ENCODE results near the gene NAGPA. TPM values are rescaled to one million over a fixed set of nuclear protein-coding genes. Genes with fewer than 3 reads are reported as not detected.
"Not testable (repeated sequence)": the region's sequence is repeated elsewhere in the genome, so short reads cannot be mapped to it uniquely, and the experiment has no call there.

Gene NAGPA
- total RNA-seq, 1 experiment from 2014 or later, result 11.8 TPM

GRCh38 chr16:5062051-5062450, 28.3 kb upstream of the NAGPA start:
- no peak for DNase-seq (ENCODE audit: low read depth)

DNA sequence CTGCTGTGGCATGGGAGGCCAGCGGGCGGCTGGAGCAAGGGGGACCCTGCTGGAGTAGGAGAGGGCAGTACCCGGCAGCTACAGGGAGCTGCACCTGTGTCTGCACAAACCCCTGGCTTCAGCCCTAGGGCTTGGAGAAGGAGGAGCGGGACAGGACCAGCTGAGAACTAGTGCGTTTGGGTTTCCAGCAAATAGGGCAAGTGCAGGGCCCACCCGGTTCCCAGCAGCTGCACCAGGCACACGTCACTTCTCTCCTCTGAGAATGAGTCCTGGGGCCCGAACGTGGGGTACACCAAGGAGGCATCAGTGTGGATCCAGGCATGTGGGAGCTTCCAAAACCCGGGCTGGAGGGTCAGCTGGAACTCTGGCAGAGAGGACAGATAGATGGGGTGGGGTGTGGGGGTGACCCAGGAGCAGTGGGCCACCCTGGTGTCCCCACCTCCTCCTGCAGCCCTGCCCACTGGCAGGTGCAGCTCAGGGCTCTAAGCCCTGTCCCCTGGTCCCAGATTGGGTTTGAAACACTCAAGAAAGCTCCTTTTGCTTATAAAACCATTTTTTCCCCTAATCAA, 26.4 kb upstream of the NAGPA start:
- no peak for DNase-seq (ENCODE audit: low read depth)

GRCh38 chr16:5059386-5060072, 25.8 kb upstream of the NAGPA start:
- no peak for DNase-seq (ENCODE audit: low read depth)

DNA sequence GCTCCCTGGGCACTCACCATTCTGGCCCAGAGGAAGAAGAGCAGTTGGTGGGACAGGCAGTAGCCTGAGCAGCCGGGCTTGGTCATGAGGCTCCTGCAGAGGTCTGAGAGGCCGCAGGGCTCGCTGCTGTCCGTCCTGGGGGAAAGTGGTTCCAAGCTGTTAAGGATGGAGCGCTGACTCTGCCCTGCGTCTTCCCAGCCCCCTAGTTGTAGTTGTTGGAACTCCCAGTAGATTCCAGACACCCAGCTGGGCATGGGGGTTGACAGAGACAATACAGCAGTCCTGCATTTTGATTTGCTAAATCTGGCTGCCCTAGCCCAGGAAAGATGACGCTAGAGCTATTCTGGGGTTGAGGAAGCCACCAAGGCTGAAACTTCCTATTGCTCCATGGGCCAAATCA, 24.7 kb upstream of the NAGPA start:
- peak; percentile 26 for DNase-seq (ENCODE audit: low read depth)

GRCh38 chr16:5056352-5056751, 22.6 kb upstream of the NAGPA start:
- DNase-seq (ENCODE audit: low read depth), result no peak

GRCh38 chr16:5054876-5055865, 21.4 kb upstream of the NAGPA start:
- no peak for DNase-seq (ENCODE audit: low read depth)

DNA sequence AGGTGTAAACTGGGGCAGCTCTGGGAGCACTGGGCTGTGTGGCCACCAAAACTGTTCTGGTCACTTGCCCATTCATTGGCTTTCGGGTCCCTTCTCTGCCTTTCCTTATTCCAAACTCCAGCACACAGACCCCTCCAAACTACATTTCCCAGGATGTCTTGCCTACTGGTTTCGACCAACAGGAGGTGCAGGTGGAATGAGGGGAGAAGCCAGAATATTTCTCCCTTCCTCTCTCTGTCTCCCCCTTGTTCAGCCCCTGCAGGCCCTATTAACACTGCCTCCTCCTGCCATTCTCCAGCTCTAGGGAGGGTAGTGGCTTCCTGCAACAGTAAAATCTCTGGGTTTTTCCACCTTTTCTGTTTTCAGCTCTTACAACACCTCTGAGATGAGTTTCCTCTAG, 13.2 kb upstream of the NAGPA start:
- DNase-seq (ENCODE audit: low read depth), result no peak

DNA sequence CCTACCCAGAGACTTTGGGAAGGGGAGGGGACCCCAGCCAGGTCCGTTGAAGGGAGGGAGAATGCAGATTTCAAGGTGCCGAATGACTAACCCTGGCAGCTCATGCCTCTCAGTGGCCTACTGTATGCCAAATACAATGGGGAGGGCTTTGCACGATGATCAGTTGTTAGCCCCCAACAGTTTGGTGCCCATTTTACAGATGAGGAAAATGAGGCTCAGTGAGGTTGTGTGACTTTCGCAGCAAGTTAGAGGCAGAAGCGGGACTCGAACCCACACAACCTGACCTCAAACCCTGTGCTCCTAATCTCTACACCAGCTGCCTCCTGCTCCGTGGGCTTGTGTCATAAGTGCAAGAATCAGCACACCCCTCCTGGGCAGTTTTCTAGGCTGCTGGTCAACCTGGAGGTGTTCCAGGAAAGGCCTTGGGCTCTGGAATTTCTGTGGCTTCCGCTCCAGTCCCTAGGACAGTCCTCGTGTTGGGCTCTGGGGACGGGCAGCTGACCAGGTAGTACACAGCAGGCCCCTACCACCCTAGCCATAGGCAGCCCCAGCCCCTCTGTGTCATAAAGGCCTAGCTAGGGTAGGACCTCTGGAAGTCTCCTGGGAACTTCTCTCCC, 11.9 kb upstream of the NAGPA start:
- no peak for DNase-seq (ENCODE audit: low read depth)

DNA sequence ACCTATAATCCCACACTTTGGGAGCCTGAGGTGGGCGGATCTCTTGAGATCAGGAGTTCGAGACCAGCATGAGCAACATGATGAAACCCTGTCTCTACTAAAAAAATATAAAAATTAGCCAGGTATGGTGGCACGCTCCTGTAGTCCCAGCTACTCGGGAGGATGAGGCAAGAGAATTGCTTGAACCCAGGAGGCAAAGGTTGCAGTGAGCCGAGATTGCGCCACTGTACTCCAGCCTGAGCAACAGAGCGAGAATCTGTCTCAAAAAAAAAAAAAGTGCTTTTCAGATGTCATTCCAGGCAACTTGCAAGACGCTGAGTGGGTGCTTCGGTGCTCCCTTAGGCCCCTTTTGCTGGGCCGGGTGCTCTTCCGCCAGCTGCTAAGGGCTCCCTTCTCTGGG, 10.8 kb upstream of the NAGPA start:
- not testable (repeated sequence) for DNase-seq (ENCODE audit: low read depth)

GRCh38 chr16:5044011-5044540, 10.3 kb upstream of the NAGPA start:
- no peak for DNase-seq (ENCODE audit: low read depth)

GRCh38 chr16:5042574-5043171, 8.9 kb upstream of the NAGPA start:
- peak; percentile 54 for DNase-seq (ENCODE audit: low read depth)

GRCh38 chr16:5041600-5042133, 7.9 kb upstream of the NAGPA start:
- peak; percentile 46 for DNase-seq (ENCODE audit: low read depth)

DNA sequence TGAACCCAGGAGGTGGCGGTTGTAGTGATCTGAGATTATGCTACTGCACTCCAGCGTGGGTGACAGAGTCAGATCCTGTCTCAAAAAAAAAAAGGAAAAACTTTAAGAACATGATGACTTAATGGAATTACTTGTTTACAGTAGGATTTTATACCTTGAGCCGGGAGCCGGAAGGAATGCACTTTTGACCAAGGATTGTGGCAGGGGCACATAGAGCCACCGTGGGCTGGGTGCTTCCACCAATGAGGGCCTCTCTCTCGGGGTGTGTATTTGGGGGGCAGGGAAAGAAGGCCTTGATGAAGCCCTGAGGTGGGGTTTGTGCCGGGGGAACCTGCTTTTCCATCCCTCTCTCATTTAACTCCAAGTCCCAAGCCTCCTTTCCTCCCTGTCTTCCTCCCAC, 6.7 kb upstream of the NAGPA start:
- no peak for DNase-seq (ENCODE audit: low read depth)

- DNase-seq (ENCODE audit: low read depth), result no peak
Observed at GRCh38 chr16:5036228-5037156, 2.8 kb upstream of the NAGPA start.

- DNase-seq (ENCODE audit: low read depth), result no peak
Observed at GRCh38 chr16:5035909-5036227, 2.1 kb upstream of the NAGPA start.

DNA sequence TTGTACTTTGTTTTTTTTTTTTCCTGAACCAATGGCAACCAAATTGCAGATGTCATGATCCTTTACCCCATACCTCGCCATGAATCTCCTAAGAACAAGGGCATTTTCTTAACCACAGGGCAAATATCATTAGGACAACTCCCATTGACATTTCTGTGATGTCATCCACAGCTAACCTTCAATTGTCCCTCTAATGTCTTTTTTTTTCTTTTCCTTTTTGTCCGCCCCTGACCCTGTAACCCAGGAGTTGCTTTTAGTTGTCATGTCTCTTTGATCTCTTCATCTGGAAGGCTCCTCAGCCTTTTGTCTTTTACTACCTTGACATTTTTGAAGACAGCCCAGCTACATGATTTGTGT, 410 bp upstream of the NAGPA start:
- DNase-seq (ENCODE audit: low read depth), result no peak

DNA sequence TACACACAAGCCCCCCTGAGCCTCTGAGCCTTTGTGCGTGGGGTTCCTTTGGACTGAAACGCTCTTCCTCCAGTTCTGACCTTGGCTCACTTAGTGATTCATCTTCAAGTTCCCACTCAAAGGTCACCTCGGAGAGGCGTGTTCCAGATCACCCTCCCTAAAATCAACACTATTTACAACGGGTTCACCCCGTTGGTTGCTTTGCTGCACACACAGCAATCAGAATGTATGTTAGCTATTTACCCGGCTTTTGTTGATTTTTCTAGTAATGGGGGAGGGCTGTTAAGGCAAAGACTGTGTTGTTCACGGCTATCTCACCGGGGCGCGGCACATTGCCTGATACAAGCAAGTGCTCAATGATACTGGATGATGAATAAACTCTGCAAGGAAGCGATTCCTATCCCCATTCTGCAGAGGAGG, 977 bp downstream of the NAGPA start:
- DNase-seq (ENCODE audit: low read depth), result no peak

- DNase-seq (ENCODE audit: low read depth), result no peak
Observed at GRCh38 chr16:5031601-5032000, 2.1 kb downstream of the NAGPA start.

GRCh38 chr16:5030251-5030870, 3.4 kb downstream of the NAGPA start:
- no peak for DNase-seq (ENCODE audit: low read depth)

GRCh38 chr16:5028950-5029475, 4.7 kb downstream of the NAGPA start:
- no peak for DNase-seq (ENCODE audit: low read depth)

Measured in RPMI7951 (cell line).